Amniotic epithelial cell (primary cell): ENCODE data around the gene DEXI.

Source experiments
- DNase-seq: peaks from one replicate; pipeline ENCODE4 v3.0.0-alpha.2; 2010; ENCODE audit warnings: low read depth

The DEXI gene

DNA sequence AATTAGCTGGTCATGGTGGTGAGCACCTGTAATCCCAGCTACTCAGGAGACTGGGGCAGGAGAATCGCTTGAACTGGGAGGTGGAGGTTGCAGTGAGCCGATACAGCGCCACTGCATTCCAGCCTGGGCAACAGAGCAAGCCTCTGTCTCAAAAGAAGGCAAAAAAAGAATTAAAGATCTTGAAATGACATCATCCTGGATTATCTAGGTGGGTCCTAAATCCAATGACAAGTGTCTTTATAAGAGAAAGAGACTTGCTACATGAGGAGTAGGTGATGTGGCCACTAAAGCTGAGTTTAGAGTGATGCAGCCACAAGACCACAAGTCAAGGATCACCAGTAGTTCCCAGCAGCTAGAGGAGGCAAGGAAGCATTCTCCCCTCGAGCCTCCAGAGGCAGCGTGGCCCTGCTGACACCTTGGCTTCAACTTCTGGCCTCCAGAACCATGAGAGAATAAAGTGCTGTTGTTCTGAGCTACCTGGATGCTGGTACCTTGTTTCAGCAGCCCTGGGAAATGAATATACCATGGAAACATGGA, 49.4 kb downstream of the DEXI start:
- DNase-seq, result no peak

DNA sequence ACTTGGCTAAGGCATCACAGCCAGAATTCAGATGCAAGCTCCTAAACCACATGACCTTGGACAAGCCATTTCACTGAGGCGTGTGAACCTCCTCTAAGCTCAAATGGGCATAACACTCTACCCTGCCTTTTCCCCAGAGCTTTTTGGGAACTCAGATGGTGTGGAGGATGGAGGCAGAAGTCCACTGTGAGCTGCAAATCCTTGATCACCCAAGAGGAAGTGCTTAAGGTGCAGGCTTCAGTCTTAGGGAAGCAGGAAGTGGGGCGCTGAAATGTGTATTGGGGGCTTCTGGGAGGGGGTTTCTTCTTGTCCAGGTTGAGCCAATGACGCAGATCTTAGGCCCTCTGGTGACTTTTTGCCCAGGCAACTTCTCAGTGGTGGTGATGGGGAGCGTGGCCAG, 52.4 kb downstream of the DEXI start:
- DNase-seq, result no peak

DNA sequence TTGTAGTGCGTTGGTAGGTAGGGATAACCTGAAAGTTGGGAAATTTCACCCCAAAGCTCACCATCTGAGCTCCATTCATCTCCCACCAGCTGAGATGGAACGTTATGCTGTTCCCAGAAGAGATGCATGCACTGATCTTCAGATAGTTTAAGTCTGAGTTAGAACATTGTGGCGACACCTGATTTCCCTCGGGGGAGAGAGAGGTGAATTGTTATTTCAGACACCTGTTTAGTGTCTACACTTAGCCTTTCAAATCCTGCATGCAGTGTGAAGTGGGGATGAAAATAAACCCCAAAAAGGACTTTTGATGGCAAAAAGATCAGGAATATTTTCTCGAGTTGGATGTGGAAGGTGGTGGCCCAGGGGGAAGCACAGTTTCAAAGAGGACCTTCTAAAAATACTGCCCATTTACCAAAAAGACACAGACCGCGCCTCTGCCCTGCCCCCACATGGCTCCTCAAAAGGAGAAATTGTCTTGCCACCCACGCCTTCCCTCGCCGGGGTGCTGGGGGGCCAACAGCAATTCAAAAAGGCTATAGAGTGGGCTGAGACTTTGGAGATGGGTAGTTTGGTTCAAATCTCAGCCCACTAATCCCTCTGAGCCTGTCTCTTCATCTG, 53.8 kb downstream of the DEXI start:
- DNase-seq, result no peak

DNA sequence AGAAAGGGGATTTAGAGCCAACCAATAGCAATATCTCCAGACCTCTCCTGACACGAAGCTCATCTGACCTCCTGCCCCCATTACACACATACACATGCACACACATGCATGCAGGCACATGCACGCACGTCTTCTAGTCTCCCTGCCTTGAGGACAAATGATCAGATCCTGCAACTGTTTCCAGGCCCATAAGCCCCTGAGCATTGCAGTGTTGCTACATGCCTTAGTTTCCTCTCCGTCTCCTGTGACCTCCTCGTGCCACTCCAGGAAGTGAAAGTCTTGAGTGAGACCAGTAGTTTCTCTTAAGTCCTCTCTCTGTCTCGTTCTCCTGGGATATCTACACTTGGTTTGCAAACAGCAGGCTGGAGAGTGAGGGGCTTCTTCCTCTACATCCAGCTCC, 57.0 kb downstream of the DEXI start:
- DNase-seq, result no peak

DNA sequence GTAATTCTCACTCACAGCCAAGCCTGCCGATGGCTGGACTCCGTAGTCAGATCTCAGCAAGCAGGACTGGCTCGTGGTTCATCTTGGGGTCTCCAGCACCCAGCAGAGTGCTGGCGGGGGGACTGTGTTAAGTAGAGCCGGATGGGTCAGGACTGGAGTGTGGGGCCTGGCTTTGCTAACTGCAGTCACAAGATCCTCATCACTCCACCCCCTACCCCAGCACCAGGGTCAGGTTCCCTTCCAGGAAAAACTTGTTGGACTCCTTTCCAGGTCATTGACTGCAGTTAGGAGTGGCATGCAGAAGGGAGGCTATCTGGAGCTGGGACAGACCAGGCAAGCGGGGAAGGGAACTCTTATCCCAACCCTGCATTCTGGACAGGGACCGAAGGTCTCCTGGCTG, 59.3 kb downstream of the DEXI start:
- DNase-seq, result no peak

DNA sequence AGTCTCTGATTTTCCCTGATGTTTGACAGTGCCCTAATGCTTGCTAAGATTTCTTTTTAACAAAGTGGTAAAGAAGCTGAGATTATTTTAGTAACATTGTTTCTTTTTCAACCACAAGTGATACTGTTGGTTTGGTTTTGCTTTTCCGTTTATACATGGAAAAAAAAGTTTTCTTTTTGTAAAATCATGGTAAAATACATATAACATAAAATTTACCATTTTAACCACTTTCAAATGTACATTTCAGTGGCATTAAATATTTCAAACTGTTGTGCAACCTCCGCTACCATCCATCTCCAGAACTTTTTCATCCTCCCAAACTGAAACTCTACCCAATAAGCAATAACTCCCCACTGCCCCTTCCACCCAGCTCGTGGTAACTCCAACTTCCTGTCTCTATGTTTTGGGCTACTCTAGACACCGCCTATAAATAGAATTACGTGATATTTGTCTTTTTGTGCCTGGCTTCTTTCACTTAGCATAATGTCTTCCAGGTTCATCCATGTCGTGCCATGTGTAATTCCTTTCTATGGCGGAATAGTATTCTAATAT, 60.7 kb downstream of the DEXI start:
- no peak for DNase-seq

DNA sequence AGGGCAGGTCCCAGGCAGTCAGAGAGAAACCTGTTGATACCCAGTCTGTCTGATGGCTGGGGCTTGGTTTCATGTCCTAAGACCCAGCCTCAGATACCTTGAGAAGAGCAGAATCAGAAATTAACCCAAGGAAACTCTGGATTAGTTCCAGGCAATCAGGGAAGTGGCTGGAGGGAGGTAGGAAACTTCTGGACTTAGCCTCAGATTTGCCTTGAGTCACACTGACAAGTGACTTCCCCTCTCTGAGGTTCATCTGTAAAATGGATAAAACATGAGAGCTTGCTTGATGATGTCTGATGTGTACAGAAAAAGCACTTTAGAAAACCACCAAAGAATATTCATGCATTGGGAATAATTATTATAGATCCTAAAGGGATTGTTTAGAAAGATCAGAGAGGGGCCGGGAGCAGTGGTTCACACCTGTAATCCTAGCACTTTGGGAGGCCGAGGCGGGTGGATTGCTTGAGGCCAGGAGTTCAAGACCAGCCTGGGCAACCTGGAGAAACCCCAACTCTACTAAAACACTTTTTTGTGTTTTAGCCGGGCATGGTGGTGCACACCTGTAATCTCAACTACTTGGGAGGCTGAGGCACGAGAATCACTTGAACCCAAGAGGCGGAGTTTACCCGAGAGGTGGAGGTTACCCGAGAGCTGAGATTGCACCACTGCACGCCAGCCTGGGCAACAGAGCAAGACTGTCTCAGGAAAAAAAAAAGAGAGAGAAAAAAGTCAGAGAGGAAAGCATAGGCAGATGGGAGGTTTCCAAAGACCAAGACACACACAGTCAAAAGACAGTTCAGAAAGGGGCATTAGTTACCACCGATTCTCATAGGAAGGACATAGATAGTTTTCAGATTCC, 61.4 kb downstream of the DEXI start:
- DNase-seq, result no peak

DNA sequence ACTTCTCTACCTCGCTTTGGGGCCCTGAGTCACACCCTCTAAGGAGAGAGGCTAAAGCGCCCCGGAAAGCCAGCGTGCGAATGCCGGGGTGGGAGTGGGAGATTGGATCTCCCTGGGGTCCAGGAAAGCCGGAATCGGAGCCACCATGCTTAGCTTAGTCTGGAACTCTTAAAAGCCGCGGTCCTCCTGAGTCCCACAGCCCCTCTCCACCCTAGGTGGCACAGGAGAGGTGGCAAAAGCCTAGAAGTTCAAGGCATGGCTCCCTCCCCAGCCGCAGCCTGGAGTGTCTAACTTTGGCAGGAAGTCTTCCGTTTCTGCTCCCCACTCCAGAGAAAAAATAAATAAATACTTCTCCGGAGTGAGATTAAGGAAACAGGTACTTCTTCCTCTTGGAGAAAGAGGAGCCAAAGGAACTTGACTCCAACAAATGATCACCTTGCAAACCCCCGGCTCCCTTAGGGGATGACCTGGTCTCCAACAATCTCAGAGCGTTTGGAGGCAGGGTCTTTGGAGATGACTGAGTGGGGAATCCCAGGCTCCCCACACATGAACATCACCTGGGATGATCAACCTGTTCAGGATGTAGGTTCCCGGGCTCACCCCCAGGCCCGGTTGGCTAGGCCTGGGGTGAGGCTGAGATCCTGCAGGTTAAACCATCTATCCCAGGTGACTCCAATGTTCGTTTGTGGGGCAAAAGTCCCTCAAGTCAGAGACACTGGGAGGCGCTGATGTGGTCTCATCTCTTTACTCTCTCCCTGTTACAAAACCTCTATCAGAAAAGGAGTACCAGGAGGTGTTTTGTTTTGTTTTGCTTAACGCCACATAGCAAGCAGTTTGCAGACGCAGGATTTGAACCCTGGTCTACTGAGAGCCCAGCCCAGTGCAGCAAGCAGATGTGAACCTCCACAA, 62.3 kb downstream of the DEXI start:
- no peak for DNase-seq
